ENCODE results near the gene TPK1. TPM values are rescaled to one million over a fixed set of nuclear protein-coding genes. Genes with fewer than 3 reads are reported as not detected.
"Not testable (repeated sequence)": the region's sequence is repeated elsewhere in the genome, so short reads cannot be mapped to it uniquely, and the experiment has no call there.

TPK1 gene
- total RNA-seq, 1 donor from 2014 or later = 11.3 TPM

GRCh38 chr7:144653449-144653848, 182.4 kb downstream of the TPK1 start:
- DNase-seq (ENCODE audit: extremely low read depth, low read depth, low spot score) = no peak

GRCh38 chr7:144650439-144650838, 185.4 kb downstream of the TPK1 start:
- no peak for DNase-seq (ENCODE audit: extremely low read depth, low read depth, low spot score)

- no peak for DNase-seq (ENCODE audit: extremely low read depth, low read depth, low spot score)
Observed at GRCh38 chr7:144649120-144649519, 186.7 kb downstream of the TPK1 start.

GRCh38 chr7:144641389-144642044, 194.3 kb downstream of the TPK1 start:
- DNase-seq (ENCODE audit: extremely low read depth, low read depth, low spot score) = no peak

GRCh38 chr7:144632724-144633123, 203.1 kb downstream of the TPK1 start:
- no peak for DNase-seq (ENCODE audit: extremely low read depth, low read depth, low spot score)

- no peak for DNase-seq (ENCODE audit: extremely low read depth, low read depth, low spot score)
Observed at GRCh38 chr7:144629598-144629997, 206.3 kb downstream of the TPK1 start.

- no peak for DNase-seq (ENCODE audit: extremely low read depth, low read depth, low spot score)
Observed at GRCh38 chr7:144629011-144629410, 206.8 kb downstream of the TPK1 start.

GRCh38 chr7:144628176-144628575, 207.7 kb downstream of the TPK1 start:
- no peak for DNase-seq (ENCODE audit: extremely low read depth, low read depth, low spot score)

GRCh38 chr7:144622745-144623144, 213.1 kb downstream of the TPK1 start:
- no peak for DNase-seq (ENCODE audit: extremely low read depth, low read depth, low spot score)

GRCh38 chr7:144606261-144606660, 229.6 kb downstream of the TPK1 start:
- no peak for DNase-seq (ENCODE audit: extremely low read depth, low read depth, low spot score)

- DNase-seq (ENCODE audit: extremely low read depth, low read depth, low spot score) = no peak
Observed at GRCh38 chr7:144596953-144597352, 238.9 kb downstream of the TPK1 start.

- no peak for DNase-seq (ENCODE audit: extremely low read depth, low read depth, low spot score)
Observed at GRCh38 chr7:144594580-144594979, 241.3 kb downstream of the TPK1 start.

- DNase-seq (ENCODE audit: extremely low read depth, low read depth, low spot score) = no peak
Observed at GRCh38 chr7:144588559-144589051, 247.2 kb downstream of the TPK1 start.

GRCh38 chr7:144587701-144588100, 248.2 kb downstream of the TPK1 start:
- DNase-seq (ENCODE audit: extremely low read depth, low read depth, low spot score) = no peak

- no peak for DNase-seq (ENCODE audit: extremely low read depth, low read depth, low spot score)
Observed at GRCh38 chr7:144584726-144585125, 251.1 kb downstream of the TPK1 start.

- DNase-seq (ENCODE audit: extremely low read depth, low read depth, low spot score) = no peak
Observed at GRCh38 chr7:144579687-144580086, 256.2 kb downstream of the TPK1 start.

GRCh38 chr7:144575456-144575855, 260.4 kb downstream of the TPK1 start:
- no peak for DNase-seq (ENCODE audit: extremely low read depth, low read depth, low spot score)

- not testable (repeated sequence) for DNase-seq (ENCODE audit: extremely low read depth, low read depth, low spot score)
Observed at GRCh38 chr7:144574753-144575152, 261.1 kb downstream of the TPK1 start.

GRCh38 chr7:144568233-144568632, 267.6 kb downstream of the TPK1 start:
- DNase-seq (ENCODE audit: extremely low read depth, low read depth, low spot score) = no peak

- no peak for DNase-seq (ENCODE audit: extremely low read depth, low read depth, low spot score)
Observed at GRCh38 chr7:144565586-144565985, 270.3 kb downstream of the TPK1 start.

- DNase-seq (ENCODE audit: extremely low read depth, low read depth, low spot score) = no peak
Observed at GRCh38 chr7:144549861-144550260, 286.0 kb downstream of the TPK1 start.

GRCh38 chr7:144548556-144548955, 287.3 kb downstream of the TPK1 start:
- no peak for DNase-seq (ENCODE audit: extremely low read depth, low read depth, low spot score)

GRCh38 chr7:144547888-144548287, 288.0 kb downstream of the TPK1 start:
- no peak for DNase-seq (ENCODE audit: extremely low read depth, low read depth, low spot score)
